Prostate gland (tissue), 2 donors: ENCODE results near the gene MAP3K6.
"Not testable (repeated sequence)": the region's sequence is repeated elsewhere in the genome, so short reads cannot be mapped to it uniquely, and the experiment has no call there.

Experiments
- POLR2A ChIP-seq: fragments of 450-650 bp; IDR thresholded peaks from one replicate; pipeline ENCODE4 v1.6.1; 2016; ENCODE audit warnings: antibody characterized with exemption, mild to moderate bottlenecking
- TF ChIP-seq, protein P1 (sequence below), 4 experiments: fragments of 200-600 bp in 2 of 4; fragments of 450-650 bp in 2 of 4; sonication (generic) in 2 of 4; IDR thresholded peaks; 1 replicate in 3 of 4; 2 replicates in 1 of 4; pipeline ENCODE4 v1.5.1; 2016 to 2019; ENCODE audit warnings: antibody characterized with exemption in 4 of 4, mild to moderate bottlenecking in 2 of 4, moderate library complexity in 2 of 4

DNA sequence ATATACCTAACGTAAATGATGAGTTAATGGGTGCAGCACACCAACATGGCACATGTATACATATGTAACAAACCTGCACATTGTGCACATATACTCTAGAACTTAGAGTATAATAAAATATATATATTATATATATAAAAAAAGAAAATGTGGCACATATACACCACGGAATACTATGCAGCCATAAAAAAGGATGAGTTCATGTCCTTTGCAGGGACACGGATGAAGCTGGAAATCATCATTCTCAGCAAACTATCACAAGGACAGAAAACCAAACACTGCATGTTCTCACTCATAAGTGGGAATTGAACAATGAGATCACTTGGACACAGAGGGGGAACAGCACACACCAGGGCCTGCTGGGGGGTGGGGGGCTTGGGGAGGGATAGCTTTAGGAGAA lies 18.0 kb upstream of the MAP3K6 start:
- TF ChIP-seq, protein P1, sequence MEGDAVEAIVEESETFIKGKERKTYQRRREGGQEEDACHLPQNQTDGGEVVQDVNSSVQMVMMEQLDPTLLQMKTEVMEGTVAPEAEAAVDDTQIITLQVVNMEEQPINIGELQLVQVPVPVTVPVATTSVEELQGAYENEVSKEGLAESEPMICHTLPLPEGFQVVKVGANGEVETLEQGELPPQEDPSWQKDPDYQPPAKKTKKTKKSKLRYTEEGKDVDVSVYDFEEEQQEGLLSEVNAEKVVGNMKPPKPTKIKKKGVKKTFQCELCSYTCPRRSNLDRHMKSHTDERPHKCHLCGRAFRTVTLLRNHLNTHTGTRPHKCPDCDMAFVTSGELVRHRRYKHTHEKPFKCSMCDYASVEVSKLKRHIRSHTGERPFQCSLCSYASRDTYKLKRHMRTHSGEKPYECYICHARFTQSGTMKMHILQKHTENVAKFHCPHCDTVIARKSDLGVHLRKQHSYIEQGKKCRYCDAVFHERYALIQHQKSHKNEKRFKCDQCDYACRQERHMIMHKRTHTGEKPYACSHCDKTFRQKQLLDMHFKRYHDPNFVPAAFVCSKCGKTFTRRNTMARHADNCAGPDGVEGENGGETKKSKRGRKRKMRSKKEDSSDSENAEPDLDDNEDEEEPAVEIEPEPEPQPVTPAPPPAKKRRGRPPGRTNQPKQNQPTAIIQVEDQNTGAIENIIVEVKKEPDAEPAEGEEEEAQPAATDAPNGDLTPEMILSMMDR (IDR thresholded peaks at IDR 0.05), result not testable (repeated sequence)
- TF ChIP-seq POLR2A, result not testable (repeated sequence)
